GM18519 (cell line): ENCODE measurements around the gene SMIM35.

Source experiments
- ATAC-seq: cut with Tn5 transposase; IDR thresholded peaks from one replicate; pipeline ENCODE4 v1.9.1; 2021; ENCODE audit warnings: mild to moderate bottlenecking, moderate library complexity; ENCODE audit not compliant: unreplicated experiment, low FRiP score

The SMIM35 gene

GRCh38 chr11:118060081-118060661, 26.6 kb downstream of the SMIM35 start:
- ATAC-seq = no peak

GRCh38 chr11:118059246-118059940, 27.4 kb downstream of the SMIM35 start:
- ATAC-seq = no peak

- ATAC-seq = no peak
Observed at GRCh38 chr11:118058311-118059245, 28.2 kb downstream of the SMIM35 start.

- ATAC-seq = no peak
Observed at GRCh38 chr11:118057251-118058145, 29.3 kb downstream of the SMIM35 start.

GRCh38 chr11:118056806-118057205, 30.0 kb downstream of the SMIM35 start:
- ATAC-seq = no peak

- ATAC-seq = no peak
Observed at GRCh38 chr11:118055966-118056365, 30.8 kb downstream of the SMIM35 start.

- ATAC-seq = no peak
Observed at GRCh38 chr11:118054712-118055640, 31.8 kb downstream of the SMIM35 start.

- ATAC-seq = no peak
Observed at GRCh38 chr11:118052581-118053206, 34.1 kb downstream of the SMIM35 start.

- no peak for ATAC-seq
Observed at GRCh38 chr11:118051611-118052461, 34.9 kb downstream of the SMIM35 start.

- no peak for ATAC-seq
Observed at GRCh38 chr11:118051136-118051610, 35.6 kb downstream of the SMIM35 start.

- no peak for ATAC-seq
Observed at GRCh38 chr11:118050208-118050891, 36.4 kb downstream of the SMIM35 start.

GRCh38 chr11:118049771-118050170, 37.0 kb downstream of the SMIM35 start:
- no peak for ATAC-seq

- ATAC-seq = no peak
Observed at GRCh38 chr11:118048472-118049370, 38.0 kb downstream of the SMIM35 start.

- ATAC-seq = no peak
Observed at GRCh38 chr11:118047749-118048148, 39.0 kb downstream of the SMIM35 start.

GRCh38 chr11:118046964-118047700, 39.6 kb downstream of the SMIM35 start:
- ATAC-seq = no peak
